ENCODE measurements around the gene THPO.

GRCh38 chr3:184426691-184427141, 48.7 kb upstream of the THPO start:
- TF ChIP-seq GATA2 (IDR thresholded peaks at IDR 0.05; ENCODE audit: low read depth, low read length) = no peak
- TF ChIP-seq GATA3 (IDR thresholded peaks at IDR 0.05; ENCODE audit: low read depth, low read length) = no peak

Data from SH-SY5Y (cell line).